ENCODE measurements around the gene CEP85. TPM values are rescaled to one million over a fixed set of nuclear protein-coding genes. Genes with fewer than 3 reads are reported as not detected.

CEP85 gene
- total and polyA plus RNA-seq, 10 of the 15 experiments (the other 5 are each of a cell fraction or from before 2014, with no cell fraction given): 8.4 to 26.8 (median 21.5) TPM

DNA sequence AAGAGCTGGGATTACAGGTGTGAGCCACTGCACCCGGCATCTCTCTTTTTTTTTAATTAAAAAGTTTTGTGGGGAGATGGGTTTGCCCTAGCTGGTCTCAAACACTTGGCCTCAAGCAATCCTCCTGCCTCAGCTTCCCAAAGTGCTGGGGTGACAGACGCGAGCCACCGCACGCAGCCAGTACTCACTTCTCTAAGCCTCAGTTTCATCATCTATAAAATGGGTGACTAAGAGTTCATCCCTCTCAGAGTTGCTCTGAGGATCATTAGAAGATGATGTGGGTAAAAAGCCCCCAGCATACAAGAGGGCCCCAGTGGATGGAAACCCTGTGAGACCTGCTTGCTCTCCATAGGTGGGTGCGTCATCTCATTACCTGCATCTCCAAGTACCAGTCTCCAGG lies 46.1 kb upstream of the CEP85 start:
- H3K36me3 ChIP-seq (ENCODE audit: control insufficient read depth in 2 of 2, insufficient read depth in 2 of 2, low read length in 1 of 2): no peaks in the 10 kb centered on the region
- 93% methylated on average over 6 of the region's 6 CpGs for WGBS (ENCODE audit: insufficient coverage, insufficient replicate concordance, low lambda C conversion rate, missing lambda C conversion rate)
- in situ Hi-C loops (cut with MboI) (no loop called here), intact Hi-C loops (cut with micrococcal nuclease; ENCODE audit: unreplicated experiment) (no loop called here)
- ChIA-PET CTCF (no interaction called here), SMC1A (ENCODE audit: uncharacterized antibody, unreplicated experiment) (no interaction called here), POLR2A (no interaction called here), RAD21 (ENCODE audit: unreplicated experiment) (no interaction called here)
- H4K20me1 ChIP-seq (ENCODE audit: control insufficient read depth, insufficient read depth): no peaks in the 10 kb centered on the region
- BruUV-seq (replicated peaks): no TSS peak
- FAIRE-seq (no peak), DNase-seq (ENCODE audit: low read depth, low spot score) (no peak), ATAC-seq (no peak)
- H3K27ac ChIP-seq (ENCODE audit: control insufficient read depth, insufficient read depth): no peak overlapping the region
- H3K4me3 ChIP-seq: no peak overlapping the region
- H3K4me2 ChIP-seq (ENCODE audit: control insufficient read depth, insufficient read depth): no peak overlapping the region
- H3K9ac ChIP-seq (ENCODE audit: control insufficient read depth, insufficient read depth, low read length): no peak overlapping the region
- no peaks in the 10 kb centered on the region for H3K27me3 ChIP-seq (replicated peaks in 1 of 2; ENCODE audit: control insufficient read depth in 2 of 2, insufficient read depth in 2 of 2, low read length in 1 of 2)
- H3K9me3 ChIP-seq (replicated peaks; ENCODE audit: control insufficient read depth, insufficient read depth, low read length): no peaks in the 10 kb centered on the region
- no peaks in the 10 kb centered on the region for H3K79me2 ChIP-seq (ENCODE audit: control insufficient read depth, insufficient read depth, low read length)
- no peak overlapping the region for H2AFZ ChIP-seq (ENCODE audit: control insufficient read depth, low read depth, low read length)
- no peaks in the 10 kb centered on the region for H3K4me1 ChIP-seq (ENCODE audit: control insufficient read depth, insufficient read depth, low read length)
- no peak for TF ChIP-seq ZBED1 (IDR thresholded peaks at IDR 0.05; ENCODE audit: borderline replicate concordance)
- TF ChIP-seq JUNB (IDR thresholded peaks at IDR 0.05): no peak
- no peak for TF ChIP-seq POLR2AphosphoS5 (IDR thresholded peaks at IDR 0.05; ENCODE audit: low read length)

DNA sequence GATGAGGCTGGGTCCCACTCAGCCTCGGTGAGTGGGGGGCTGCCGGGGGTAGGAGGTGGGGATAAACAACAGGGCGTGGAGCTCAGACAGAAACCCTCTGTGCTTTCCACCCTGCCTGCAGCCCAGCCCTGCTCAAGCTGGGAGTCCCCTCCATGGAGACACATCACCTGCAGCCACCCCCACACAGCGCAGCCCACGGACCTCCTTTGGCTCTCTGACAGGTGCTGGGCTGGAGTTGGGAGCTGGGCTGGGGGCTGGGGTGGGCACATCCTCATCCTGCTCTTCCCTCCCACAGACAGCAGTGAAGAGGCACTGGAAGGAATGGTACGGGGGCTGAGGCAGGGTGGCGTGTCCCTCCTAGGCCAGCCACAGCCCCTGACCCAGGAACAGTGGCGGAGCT lies 45.5 kb upstream of the CEP85 start:
- BruUV-seq (replicated peaks): no TSS peak
- DNase-seq (ENCODE audit: low read depth, low spot score) (no peak), ATAC-seq (no peak), FAIRE-seq (no peak)
- Histone ChIP-seq H3K36me3 (ENCODE audit: control insufficient read depth in 2 of 2, insufficient read depth in 2 of 2, low read length in 1 of 2) (no peaks in the 10 kb centered on the region), H2AFZ (ENCODE audit: control insufficient read depth, low read depth, low read length) (no peak overlapping the region), H3K9ac (ENCODE audit: control insufficient read depth, insufficient read depth, low read length) (no peak overlapping the region), H3K4me3 (no peak overlapping the region), H3K27me3 (replicated peaks in 1 of 2; ENCODE audit: control insufficient read depth in 2 of 2, insufficient read depth in 2 of 2, low read length in 1 of 2) (no peaks in the 10 kb centered on the region), H3K27ac (ENCODE audit: control insufficient read depth, insufficient read depth) (no peak overlapping the region), H3K4me2 (ENCODE audit: control insufficient read depth, insufficient read depth) (no peak overlapping the region), H3K9me3 (replicated peaks; ENCODE audit: control insufficient read depth, insufficient read depth, low read length) (no peaks in the 10 kb centered on the region), H4K20me1 (ENCODE audit: control insufficient read depth, insufficient read depth) (no peaks in the 10 kb centered on the region), H3K79me2 (ENCODE audit: control insufficient read depth, insufficient read depth, low read length) (no peaks in the 10 kb centered on the region), H3K4me1 (ENCODE audit: control insufficient read depth, insufficient read depth, low read length) (no peaks in the 10 kb centered on the region)
- RAD21 ChIA-PET (ENCODE audit: unreplicated experiment): interaction anchor here (0.9 kb wide), 1 partner anchor 44 kb away, joined by 3 read pairs; no protein-coding TSS in a partner anchor
- in situ Hi-C loops (cut with MboI) (no loop called here), intact Hi-C loops (cut with micrococcal nuclease; ENCODE audit: unreplicated experiment) (no loop called here)
- CTCF ChIA-PET: no interaction called here
- 37% methylated on average over 8 of the region's 8 CpGs for WGBS (ENCODE audit: insufficient coverage, insufficient replicate concordance, low lambda C conversion rate, missing lambda C conversion rate)
- SMC1A ChIA-PET (ENCODE audit: uncharacterized antibody, unreplicated experiment): no interaction called here
- POLR2A ChIA-PET: no interaction called here
- TF ChIP-seq, protein P1, sequence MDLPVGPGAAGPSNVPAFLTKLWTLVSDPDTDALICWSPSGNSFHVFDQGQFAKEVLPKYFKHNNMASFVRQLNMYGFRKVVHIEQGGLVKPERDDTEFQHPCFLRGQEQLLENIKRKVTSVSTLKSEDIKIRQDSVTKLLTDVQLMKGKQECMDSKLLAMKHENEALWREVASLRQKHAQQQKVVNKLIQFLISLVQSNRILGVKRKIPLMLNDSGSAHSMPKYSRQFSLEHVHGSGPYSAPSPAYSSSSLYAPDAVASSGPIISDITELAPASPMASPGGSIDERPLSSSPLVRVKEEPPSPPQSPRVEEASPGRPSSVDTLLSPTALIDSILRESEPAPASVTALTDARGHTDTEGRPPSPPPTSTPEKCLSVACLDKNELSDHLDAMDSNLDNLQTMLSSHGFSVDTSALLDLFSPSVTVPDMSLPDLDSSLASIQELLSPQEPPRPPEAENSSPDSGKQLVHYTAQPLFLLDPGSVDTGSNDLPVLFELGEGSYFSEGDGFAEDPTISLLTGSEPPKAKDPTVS (IDR thresholded peaks at IDR 0.05; ENCODE audit: low read depth, low read length): no peak
- TF ChIP-seq RAD51 (IDR thresholded peaks at IDR 0.05): no peak
- TF ChIP-seq MYC (IDR thresholded peaks at IDR 0.05; ENCODE audit: insufficient read depth, insufficient read length, insufficient replicate concordance, low read length, severe bottlenecking): no peak
- no peak for TF ChIP-seq EZH2 (IDR thresholded peaks at IDR 0.05; ENCODE audit: borderline replicate concordance, control insufficient read depth, low read depth, low read length)
- TF ChIP-seq TCF7 (IDR thresholded peaks at IDR 0.05; ENCODE audit: borderline replicate concordance): no peak
- TF ChIP-seq ZNF274 (IDR thresholded peaks at IDR 0.05; ENCODE audit: insufficient read depth, insufficient read length): no peak
- no peak for TF ChIP-seq MEF2A (IDR thresholded peaks at IDR 0.05; ENCODE audit: insufficient read depth, low read depth, low read length)
- TF ChIP-seq RELA (IDR thresholded peaks at IDR 0.05; ENCODE audit: borderline replicate concordance, partially characterized antibody): no peak
- TF ChIP-seq RB1 (IDR thresholded peaks at IDR 0.05; ENCODE audit: borderline replicate concordance): no peak
- TF ChIP-seq NFXL1 (IDR thresholded peaks at IDR 0.05; ENCODE audit: borderline replicate concordance): no peak
- no peak for TF ChIP-seq TAF1 (IDR thresholded peaks at IDR 0.05; ENCODE audit: borderline replicate concordance, low read depth, low read length)
- TF ChIP-seq, protein P2, sequence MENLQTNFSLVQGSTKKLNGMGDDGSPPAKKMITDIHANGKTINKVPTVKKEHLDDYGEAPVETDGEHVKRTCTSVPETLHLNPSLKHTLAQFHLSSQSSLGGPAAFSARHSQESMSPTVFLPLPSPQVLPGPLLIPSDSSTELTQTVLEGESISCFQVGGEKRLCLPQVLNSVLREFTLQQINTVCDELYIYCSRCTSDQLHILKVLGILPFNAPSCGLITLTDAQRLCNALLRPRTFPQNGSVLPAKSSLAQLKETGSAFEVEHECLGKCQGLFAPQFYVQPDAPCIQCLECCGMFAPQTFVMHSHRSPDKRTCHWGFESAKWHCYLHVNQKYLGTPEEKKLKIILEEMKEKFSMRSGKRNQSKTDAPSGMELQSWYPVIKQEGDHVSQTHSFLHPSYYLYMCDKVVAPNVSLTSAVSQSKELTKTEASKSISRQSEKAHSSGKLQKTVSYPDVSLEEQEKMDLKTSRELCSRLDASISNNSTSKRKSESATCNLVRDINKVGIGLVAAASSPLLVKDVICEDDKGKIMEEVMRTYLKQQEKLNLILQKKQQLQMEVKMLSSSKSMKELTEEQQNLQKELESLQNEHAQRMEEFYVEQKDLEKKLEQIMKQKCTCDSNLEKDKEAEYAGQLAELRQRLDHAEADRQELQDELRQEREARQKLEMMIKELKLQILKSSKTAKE (IDR thresholded peaks at IDR 0.05; ENCODE audit: low read depth, poor library complexity, severe bottlenecking): no peak
- TF ChIP-seq TARDBP (IDR thresholded peaks at IDR 0.05; ENCODE audit: borderline replicate concordance): no peak
- no peak for TF ChIP-seq JUND (IDR thresholded peaks at IDR 0.05; ENCODE audit: low read depth, low read length)
